Activated CD8-positive, alpha-beta memory T cell treated with anti-CD3 and anti-CD28 coated beads for 24 hours (primary cell): ENCODE results near the gene CDK2.
"Not testable (repeated sequence)": the region's sequence is repeated elsewhere in the genome, so short reads cannot be mapped to it uniquely, and the experiment has no call there.

Source experiments
- DNase-seq: peaks from one replicate; pipeline ENCODE4 v3.0.0-alpha.2; 2020

Gene CDK2

DNA sequence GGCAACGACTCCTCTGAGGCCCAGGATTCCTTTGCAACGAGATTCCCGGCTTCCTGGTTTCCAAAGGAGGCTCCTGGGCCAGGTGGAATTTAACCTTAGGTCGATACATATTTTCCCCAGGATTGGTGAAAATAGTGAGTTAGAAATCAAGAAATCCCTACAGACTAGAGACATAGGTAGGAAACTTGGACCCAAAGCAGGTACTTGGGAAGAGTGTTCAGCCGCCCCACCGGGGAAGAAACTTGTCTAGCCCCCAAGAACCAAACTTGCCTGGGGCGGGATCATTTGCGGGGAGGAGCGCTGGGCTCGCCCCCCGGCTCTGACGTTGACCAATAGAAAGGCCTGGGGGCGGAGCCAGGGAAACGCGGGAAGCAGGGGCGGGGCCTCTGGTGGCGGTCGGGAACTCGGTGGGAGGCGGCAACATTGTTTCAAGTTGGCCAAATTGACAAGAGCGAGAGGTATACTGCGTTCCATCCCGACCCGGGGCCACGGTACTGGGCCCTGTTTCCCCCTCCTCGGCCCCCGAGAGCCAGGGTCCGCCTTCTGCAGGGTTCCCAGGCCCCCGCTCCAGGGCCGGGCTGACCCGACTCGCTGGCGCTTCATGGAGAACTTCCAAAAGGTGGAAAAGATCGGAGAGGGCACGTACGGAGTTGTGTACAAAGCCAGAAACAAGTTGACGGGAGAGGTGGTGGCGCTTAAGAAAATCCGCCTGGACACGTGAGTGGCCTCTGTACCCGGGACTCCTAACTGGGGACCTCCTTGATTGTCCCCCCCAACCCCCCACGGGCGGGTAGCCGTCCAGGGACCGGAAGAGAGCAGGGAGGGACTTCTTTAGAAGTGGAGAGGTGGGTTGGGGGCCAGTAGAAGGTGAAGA, at the start of gene CDK2:
TSS of gene CDK2 (plus strand) at position 423 of the 874 bp plus-strand sequence. CDS start at position 602, 179 bp downstream.
- DNase-seq = peak; percentile 97

DNA sequence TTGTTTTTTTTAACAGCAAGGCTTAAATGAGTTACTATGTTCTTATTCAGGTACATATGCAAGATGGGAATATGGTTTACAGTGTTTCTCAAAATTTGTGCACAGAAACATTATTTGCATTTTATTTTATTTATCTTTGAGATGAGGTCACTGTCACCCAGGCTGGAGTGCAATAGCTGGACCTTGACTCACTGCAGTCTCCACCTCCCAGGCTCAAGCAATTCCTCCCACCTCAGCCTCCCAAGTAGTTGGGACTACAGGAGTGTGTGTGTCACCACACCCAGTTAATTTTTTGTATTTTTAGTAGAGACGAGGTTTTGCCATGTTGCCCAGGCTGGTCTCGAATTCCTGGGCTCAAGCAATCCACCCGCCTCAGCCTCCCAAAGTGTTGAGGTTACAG, 47.6 kb upstream of the CDK2 start:
- not testable (repeated sequence) for DNase-seq

DNA sequence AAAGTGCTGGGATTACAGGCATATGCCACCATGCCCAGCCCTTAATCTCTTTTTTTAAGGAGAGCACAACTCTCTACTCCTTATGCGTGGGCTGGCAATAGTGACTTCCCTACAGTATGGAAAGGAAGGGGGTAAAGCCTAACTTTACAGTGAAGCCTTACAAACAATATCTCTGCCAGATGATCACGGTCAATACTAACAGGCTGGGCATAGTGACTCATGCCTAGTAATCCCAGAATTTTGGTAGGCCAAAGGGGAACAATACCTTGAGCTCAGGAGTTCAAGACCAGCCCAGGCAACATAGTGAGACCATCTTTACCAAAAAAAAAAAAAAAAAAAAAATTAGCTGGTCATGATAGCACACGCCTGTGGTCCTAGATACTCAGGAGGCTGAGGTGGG, 44.5 kb upstream of the CDK2 start:
- DNase-seq = no peak

DNA sequence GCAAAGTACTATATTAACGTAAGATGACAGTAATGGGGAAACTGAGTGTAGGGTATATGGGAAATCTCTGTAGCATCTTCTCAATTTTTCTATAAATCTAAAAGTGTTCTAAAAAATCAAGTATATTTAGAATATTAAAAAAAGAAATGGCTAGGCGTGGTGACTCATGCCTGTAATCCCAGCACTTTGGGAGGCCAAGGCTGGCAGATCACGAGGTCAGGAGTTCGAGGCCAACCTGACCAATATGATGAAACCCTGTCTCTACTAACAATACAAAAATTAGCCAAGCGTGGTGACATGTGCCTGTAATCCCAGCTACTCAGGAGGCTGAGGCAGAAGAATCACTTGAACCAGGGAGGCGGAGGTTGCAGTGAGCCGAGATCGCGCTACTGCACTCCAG, 43.0 kb upstream of the CDK2 start:
- DNase-seq = not testable (repeated sequence)

DNA sequence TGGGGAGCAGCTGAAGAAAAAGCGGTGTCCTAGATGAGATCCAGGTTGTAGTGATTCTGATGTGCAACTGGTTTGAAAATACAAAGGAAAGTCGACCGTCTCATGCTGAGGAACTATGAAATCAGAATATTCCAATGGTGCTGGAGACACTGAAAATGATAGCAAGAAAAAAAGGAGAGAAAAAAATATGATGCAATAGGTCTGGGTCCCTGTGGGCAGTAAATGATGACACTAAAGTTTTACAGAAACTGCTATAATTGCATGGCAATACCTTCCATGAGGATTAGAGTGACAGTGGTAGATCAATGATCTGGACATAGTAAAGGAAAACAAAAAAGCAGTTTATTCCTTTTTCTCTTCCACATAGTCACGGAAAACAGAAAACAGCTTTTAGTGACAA, 41.3 kb upstream of the CDK2 start:
- DNase-seq = no peak

DNA sequence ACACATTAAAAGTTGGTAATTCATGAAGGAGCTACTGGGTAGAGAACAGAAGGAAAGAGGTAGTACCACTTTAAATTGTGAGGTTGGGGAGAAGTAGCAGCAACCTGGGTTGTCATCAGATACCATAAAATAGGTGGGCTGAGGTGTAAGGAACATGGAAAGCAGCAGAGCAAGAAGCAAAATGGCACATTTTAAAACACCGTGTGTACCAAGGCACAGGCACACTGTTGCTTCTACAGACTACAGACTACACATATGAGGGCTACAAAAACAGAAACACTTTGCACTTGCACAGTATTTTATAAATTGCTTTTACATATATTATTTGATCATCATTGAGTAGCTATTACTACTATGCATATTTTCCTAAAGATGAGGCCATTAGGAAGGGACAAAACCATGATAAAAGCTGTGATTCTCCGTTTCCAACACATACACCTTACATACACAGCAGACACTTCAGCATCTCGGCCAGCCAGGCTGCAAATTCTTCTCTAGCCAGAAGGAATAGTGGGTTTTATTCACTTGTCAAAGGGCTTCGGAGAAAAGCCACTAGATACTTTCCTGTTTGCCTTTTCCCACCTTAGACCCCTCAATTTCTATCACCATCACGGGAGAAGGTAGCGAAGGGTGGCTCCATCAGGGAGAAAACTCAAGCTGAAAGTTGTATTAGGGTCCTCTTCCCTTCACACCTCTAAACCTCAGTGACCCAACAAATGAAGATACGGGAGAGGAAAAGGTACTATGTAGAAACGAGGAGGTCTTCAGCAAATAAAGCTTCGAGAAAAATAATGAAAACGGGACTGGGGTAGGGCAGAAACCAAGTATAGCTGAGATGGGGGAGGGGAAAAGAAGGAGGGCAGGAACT, 40.5 kb upstream of the CDK2 start:
- DNase-seq = no peak

DNA sequence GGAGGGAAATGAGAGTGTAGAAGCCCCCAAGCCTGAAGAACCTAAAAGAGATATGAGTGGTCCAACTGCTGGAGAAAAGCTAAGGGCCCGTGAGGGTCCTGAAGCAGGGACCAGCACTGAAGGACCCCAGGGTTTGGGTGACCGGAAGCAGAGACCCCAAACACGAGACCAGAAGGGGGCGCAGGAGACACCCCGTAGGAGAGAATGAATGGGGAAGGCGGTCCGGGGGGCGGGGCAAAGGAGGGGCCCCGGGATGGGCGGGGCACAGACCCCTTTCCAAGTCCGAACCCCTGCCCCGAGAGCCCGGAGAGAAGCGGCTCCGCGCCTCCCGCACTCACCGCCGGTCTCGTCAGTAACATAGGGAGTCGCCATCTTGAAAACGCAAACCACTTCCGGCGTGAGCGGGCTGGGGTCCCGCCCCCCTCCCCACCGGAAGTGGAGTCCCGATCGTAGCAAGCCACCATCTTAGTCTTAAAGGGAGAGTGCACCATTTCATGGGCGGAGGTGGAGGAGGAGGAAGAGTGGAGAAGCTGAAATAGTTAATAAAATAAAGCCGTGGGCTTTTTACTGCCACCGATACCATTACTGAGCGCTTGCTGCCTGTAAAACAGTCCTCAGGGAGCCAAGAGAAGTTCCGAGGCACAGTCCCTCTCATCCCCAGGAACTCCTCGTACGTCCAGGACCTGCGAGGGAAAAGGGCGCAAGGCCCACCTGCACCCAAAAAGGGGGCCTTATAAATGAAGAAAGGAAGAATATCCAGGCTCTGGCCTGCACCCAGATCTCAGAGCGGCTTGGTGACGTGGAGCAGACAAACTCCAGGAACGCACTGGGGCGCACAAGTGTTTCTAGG, 39.7 kb upstream of the CDK2 start:
- peak; percentile 98 for DNase-seq

DNA sequence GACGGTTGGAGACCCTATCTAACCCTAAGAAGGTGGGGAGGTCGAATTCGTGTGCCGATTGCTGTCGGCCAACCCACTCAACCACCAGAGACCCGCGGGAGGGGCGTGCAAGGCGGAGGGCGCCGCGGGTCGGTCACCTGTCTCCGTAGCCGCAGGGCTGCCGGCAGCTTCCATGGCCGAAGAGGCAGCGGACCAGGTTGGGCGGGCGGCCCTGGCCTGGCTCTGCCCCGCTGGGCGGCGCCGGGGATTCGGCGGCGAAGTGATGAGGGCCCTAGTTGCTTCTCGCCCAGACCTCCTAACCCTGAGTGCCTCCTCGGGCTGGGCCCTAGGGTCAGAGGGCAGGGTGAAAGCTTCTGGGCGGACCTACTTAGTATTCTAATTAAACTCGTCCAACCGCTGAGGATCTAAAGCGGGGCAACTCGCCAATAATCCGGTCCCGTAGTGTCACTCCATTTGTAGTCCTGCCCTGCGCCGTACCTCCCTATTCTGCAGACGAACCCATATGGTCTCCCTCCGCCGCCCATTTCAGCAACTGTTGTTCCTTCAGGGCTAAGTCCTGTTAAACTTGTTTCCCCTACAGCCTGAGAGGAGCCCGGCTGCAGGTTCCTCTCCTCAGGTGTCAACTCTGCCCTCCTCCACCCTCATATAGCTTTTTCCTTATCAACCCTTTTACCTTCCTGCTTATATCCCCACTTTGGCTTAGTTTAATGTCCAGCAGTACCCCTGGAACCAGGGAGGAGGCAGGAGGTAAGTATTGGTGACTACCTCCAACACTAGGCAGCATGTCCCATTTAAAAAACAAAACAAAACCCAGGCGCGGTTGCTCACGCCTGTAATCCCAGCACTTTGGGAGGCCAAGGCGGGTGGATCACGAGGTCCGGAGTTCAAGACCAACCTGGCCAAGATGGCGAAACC, 38.8 kb upstream of the CDK2 start, which contains the start of gene PYM1:
TSS of gene PYM1 (minus strand) at position 307 of the 915 bp plus-strand sequence. CDS start at position 174, 133 bp downstream.
- DNase-seq = peak; percentile 84

DNA sequence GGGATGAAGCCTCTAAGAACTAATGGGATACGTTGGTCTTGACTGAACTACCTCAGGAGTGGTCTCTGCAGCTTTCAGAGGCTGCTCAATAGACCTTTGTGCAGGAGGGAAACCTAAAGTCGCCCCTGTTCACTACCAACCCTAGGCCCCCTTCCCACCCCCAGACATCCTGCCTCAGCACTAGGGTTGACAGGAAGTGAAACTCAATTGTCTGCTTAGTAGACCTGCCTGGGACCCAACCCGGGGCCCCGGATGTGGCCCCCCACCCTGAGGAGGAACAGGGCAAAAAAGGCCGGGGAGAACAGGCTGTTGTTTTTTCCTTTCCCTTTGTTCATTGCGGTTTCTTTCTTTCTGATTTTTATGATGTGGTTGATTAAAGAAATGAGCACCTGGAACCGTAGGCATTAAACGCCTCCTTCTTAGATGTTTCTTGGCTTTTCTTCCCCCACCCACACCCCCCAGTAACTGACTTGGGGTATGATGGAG, 37.3 kb upstream of the CDK2 start:
- DNase-seq = peak; percentile 88

DNA sequence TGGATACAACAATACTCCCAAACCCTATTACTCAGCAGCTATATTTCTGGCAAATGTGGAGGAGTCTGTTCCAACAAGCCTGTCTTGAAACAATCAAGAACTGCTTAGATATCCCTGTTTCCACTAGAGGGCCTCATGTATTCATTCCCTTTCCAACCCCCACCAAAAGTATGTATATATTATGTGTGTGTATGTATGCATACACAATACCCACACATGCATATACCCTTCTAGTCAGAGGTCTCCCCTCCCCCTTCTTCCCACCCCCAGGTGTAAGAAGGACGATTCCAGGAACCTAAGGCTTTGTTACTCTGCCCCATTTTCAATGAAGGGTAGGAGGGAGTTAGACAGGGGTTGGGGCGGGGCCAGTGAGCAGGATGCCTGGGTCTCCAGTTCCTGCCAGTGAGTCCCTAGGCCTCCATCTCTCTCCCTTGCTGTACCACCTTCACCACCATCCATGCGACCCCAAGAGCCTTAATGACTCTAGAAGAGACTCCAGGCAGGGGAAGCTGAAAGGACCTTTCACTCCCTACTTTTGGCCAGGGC, 35.8 kb upstream of the CDK2 start, which contains the start of gene DGKA:
TSS of gene DGKA (plus strand) at position 392 of the 546 bp plus-strand sequence. CDS start 5,342 bp downstream, outside the sequence.
- peak; percentile 89 for DNase-seq

DNA sequence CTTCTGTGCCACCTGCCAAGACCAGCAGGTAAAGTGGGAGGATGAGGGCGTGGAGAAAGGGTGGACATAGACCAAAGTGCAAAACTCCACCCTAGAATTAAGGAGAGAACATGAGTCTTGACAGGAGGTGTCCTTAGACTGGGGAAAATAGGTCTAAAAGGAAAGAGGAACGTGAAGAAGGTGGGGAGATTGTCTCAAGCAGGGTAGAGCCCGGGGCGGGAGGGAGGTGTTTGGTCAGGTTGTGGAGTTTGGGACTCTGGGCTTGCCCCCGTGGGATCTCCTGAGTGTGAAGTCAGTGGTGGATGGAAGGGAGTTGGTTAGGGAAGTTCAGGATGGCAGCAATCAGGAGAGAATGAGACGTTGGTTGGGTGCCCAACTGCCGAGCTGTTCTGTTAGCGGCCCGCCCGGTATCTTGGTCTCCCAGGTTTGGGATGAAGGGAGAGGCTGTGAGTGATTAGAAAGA, 35.3 kb upstream of the CDK2 start:
- DNase-seq = no peak

DNA sequence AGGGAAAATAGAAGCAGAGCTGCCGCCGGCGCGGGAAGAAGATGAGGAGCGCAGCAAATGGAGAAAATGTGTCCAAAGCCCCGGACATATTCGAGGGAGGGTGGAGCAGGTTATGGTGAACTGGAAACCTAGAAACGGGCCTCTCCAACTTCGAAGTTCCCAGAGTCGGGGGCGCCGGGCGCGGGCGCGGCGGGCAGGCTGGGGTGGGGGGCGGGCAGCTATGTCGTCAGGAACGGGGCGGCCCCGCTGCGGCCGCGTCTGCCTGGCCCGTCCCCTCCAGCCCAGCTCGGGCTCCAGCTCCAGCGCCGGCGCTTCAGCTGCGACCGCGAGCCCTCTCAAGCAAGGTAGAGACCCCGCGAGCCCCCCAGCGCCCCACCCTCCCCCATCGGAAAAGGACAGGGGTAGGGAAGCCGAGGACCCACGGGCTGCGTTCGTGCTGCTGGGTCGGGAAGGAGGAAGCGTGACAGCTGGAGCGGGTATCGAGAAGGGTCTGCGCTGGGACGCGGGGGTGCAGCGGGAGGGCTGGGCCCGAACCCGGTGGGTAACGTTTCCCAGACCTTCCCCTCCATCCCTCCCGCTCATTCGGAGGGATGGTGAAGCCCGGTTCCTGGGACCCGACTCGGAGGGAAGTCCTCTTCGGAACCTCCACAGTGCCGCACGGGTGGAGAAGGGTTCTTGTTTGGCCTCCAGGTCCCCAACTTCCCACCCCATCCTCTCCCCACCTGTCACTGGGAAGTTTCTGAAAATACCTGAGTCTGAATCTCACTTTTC, 34.7 kb upstream of the CDK2 start:
- DNase-seq = peak; percentile 75

DNA sequence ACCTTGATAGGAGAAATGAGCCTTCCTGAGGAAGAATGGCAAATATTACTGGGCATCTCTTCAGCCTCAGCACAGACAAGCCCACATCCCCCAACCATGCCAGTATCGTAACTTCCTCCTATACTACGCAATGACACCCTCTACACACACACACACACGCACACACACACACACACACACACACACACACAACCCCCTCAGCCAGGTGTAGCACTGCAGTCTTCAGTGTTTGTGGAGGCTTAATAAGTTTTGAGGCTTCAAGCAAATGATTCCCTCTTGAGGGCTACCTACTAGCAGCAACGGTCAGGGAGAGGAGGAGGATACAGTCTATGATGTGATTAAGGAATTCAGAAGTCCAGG, 34.1 kb upstream of the CDK2 start:
- DNase-seq = peak; percentile 69

DNA sequence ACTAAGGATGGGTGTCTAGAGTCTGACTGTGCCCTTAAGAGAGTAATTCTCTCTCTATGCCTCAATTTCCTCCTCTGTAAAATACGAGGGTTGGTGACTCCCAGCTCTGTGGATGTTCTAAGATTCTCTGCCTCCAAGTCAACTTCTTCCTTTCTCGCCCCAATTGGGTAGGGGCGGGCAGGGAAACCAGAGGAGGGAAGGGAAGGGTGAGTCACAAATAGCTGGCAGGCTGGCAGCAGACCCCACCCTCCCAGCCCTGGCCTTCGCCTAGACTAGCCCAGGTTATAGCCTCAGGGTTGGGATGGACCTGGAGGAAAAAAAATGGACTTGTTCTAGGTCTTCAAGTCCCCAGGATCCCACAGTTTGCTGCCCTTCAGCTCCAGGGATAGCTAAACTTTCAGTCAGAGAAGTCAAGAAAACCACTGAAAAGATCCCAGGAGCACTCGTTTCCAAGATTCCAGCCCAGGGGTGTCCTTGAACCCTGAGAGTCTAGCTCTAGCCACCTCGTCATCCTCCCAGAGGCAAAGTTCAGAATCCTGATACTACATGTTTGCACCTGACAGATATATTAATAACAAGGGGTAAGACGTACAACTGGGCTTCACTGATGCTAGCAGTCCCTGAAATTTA, 33.3 kb upstream of the CDK2 start:
- no peak for DNase-seq

DNA sequence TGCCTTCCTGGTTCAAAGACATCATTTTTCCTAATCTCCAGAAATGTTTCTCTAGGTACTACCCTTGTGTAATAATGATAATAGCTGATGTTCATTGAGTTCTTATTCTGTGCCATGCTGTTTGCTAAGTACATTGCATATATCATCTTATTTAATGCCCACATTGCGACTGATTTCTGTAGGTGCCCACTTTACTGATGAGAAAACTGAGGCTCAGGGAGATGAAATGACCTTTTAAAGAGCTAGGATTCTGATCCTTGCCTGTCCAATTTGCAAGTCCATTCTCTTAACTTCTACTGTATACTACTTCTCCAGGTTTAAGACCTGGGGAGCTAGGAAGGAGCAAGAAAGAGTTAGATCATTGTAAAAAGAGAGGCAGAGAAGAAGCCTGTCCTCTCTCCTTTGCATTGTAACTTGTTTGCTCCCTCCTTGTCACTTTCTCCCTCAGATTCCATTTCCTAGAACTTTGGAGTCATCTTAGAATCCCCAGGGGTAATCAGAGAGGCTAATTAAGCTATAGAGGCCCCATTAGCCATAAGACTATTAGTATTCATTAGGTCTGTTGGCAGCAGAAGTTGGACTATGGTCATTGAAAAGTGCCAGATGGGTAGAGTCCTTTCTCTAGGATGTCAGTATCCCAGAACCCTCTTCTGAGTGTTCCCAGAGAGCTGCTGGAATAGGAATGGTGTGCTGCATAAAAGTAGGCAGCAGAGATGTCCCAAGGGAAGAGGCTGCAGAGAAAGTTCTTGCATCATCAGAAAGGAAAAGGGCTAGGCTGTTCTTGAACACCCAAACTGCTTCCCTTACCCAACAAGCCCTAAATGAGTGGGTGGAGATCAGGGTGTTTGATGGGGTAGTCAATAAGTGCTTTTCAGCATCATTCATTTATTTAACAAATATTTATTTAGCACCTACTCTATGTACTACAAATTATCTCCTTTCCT, 32.6 kb upstream of the CDK2 start:
- DNase-seq = no peak

DNA sequence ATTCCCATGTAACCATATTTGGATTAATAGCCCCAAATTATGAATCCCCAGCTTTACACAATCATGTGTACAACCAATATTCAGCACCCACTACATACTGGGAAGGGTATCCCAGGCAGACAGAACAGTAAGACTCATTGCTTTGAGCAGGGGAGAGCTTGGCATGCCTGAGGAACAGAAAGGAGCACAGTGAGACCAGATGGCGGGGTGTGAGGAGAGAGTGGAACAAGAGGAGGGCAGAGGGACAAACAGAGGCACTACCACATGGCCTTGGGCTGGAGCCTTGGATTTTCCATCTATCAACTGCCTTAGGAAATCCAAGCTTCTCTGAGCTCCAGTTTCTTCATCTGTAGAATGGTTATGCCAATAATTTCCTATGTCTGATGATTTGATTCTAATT, 31.9 kb upstream of the CDK2 start:
- DNase-seq = no peak

DNA sequence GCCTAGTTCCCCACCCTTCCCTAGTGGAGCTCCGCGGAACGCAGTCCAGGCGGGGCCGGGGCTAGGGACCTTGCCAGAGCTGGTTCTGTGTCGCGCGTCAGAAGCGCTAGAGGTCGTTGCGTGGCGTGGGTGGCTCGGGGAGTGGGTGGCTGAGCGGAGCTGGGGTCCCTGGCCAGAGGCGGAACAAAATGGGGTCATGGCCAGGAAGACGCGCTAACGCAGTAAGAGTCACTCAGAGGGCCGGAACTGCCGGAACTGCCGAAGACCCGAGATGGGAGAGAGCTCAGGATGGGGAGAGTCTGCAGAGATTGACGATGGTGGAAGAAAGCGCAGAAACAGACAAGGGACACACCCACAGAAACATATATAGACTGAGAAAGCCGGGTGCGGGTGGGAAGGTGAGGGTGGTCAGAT, 30.9 kb upstream of the CDK2 start:
- DNase-seq = peak; percentile 70

DNA sequence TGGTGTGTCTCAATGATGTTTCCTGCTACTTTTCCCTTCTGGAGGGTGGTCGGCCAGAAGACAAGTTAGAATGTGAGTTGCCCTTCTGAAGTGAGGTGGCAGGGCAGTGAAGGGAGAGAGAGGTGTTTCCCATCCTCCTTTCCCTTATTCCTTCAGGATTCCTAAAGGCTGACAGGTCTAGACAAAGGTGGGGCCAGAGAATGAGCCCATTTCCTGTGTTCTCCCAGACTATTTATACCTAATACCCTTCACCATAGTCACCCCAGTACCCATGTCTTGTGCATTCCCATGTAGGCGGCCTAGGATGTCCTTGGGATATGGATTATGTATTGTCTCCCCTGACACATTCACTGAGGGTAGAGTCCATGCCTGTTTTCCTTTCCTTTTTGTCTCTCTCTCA, 28.6 kb upstream of the CDK2 start:
- DNase-seq = no peak
